Nephron progenitor cell (in vitro differentiated cells): ENCODE measurements around the gene ZNF791.
"Not testable (repeated sequence)": the region's sequence is repeated elsewhere in the genome, so short reads cannot be mapped to it uniquely, and the experiment has no call there.

Source experiments
- DNase-seq: peaks from one replicate; pipeline ENCODE4 v3.0.0; 2021
- H3K27ac Mint-ChIP-seq: 2 replicates; pipeline ENCODE4 v1.8.0; 2021; ENCODE audit warnings: mild to moderate bottlenecking, moderate library complexity, mixed read lengths
- H3K27me3 Mint-ChIP-seq: 2 replicates; pipeline ENCODE4 v1.8.0; 2021; ENCODE audit warnings: mild to moderate bottlenecking, low read depth, mixed read lengths; ENCODE audit not compliant: poor library complexity
- H3K36me3 Mint-ChIP-seq: 2 replicates; pipeline ENCODE4 v1.8.0; 2021; ENCODE audit warnings: low read depth, mixed read lengths
- H3K4me1 Mint-ChIP-seq: 2 replicates; pipeline ENCODE4 v1.8.0; 2021; ENCODE audit warnings: mixed read lengths
- H3K4me3 Mint-ChIP-seq: 2 replicates; pipeline ENCODE4 v1.8.0; 2021; ENCODE audit warnings: mild to moderate bottlenecking, moderate library complexity, mixed read lengths
- H3K9me3 Mint-ChIP-seq: 2 replicates; pipeline ENCODE4 v1.8.0; 2021; ENCODE audit warnings: mild to moderate bottlenecking, moderate library complexity, mixed read lengths
- TF ChIP-seq, protein P1 (sequence below): fragments of 200-600 bp; sonication (generic); IDR thresholded peaks from 2 replicates; pipeline ENCODE4 v1.5.0; 2021; ENCODE audit warnings: antibody characterized with exemption

Gene ZNF791

DNA sequence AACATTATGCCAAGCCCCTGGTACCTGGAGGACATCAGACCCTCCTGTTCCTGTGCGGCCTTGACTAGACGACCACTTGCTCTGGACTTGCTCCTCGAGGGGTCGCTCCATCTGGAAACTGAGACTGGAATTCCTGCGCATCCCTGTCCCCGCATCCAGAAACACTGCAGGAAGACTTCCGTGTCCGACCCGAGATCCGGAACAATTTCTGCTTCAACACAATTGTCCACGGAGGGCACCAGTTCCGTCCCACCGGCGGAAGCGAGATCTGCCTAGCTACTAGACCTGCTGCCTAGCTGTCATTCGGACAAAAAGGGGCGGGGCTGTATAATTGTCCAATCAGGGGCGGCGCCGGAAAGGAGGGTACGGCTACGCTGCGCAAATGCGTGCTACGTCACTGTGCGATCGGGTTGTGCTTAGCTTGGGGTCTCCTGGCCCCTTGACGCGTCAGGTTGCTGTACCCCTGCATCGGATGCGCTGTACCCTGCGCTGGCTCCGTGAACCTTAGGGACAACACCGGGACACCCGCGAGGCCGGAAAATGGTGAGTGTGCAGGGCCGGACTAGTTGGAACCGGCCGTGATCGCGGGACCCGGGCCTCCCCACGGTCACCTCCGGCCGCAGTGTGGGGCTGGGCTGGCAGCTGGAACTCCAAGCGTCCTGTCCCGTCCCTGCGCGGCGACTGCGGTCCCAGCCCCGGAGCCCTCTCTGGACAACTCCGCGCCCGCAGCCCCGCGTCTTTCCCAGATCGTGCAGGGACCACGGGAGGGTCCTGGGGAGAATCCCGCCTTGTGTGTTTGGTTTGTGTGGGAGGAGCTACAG is at the start of gene ZNF791, which contains the start of gene ZNF490:
TSS of gene ZNF791 (plus strand) at position 381 of the 821 bp plus-strand sequence. CDS start at position 541, 160 bp downstream.
TSS of gene ZNF490 (minus strand) at position 274 of the 821 bp plus-strand sequence. CDS start at position 141, 133 bp downstream.
- Mint-ChIP-seq H3K36me3 (peaks cover 30% of the 10 kb centered on the region), H3K4me1 (peaks cover 11% of the 10 kb centered on the region), H3K4me3 (peak within 1 kb of the TSS; percentile 100), H3K27ac (peak within 1 kb of the TSS; percentile 100), H3K27me3 (peaks cover 3% of the 10 kb centered on the region), H3K9me3 (peaks cover 19% of the 10 kb centered on the region)
- peak; percentile 97 for DNase-seq
- TF ChIP-seq, protein P1, sequence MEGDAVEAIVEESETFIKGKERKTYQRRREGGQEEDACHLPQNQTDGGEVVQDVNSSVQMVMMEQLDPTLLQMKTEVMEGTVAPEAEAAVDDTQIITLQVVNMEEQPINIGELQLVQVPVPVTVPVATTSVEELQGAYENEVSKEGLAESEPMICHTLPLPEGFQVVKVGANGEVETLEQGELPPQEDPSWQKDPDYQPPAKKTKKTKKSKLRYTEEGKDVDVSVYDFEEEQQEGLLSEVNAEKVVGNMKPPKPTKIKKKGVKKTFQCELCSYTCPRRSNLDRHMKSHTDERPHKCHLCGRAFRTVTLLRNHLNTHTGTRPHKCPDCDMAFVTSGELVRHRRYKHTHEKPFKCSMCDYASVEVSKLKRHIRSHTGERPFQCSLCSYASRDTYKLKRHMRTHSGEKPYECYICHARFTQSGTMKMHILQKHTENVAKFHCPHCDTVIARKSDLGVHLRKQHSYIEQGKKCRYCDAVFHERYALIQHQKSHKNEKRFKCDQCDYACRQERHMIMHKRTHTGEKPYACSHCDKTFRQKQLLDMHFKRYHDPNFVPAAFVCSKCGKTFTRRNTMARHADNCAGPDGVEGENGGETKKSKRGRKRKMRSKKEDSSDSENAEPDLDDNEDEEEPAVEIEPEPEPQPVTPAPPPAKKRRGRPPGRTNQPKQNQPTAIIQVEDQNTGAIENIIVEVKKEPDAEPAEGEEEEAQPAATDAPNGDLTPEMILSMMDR: no peak

DNA sequence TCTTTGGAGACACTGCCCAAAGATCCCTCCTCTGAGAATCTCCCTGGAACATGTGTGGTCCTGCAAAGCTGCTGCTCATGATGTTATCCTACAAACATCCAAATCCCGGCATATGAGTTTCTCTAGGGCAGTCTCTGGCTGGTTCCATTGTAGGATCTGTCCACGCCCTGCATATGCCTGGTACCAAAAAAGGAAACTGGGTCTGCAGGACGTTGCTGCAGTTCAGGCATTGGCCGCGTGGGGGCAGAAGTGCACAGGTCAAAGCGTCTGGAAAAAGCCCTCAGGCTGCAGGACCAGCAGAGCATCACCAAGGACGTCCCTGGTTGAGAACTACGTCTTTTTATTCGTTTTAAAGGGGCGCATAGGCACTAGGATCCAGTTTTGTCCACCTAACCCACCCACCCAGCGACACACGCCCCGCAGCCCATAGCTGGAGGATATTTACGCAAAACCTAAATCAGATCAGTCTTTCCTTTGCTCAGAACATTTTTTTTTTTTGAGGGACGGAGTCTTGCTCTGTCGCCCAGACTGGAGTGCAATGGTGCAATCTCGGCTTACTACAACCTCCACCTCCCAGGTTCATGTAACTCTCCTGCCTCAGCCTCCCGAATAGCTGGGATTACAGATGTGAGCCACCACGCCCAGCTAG is 46.6 kb upstream of the ZNF791 start:
- H3K36me3 Mint-ChIP-seq: no peaks in the 10 kb centered on the region
- H3K9me3 Mint-ChIP-seq: peaks cover 3% of the 10 kb centered on the region
- H3K4me3 Mint-ChIP-seq: no peak overlapping the region
- peaks cover 4% of the 10 kb centered on the region for H3K4me1 Mint-ChIP-seq
- H3K27ac Mint-ChIP-seq: no peak overlapping the region
- DNase-seq: peak; percentile 95
- peaks cover 19% of the 10 kb centered on the region for H3K27me3 Mint-ChIP-seq
- TF ChIP-seq, protein P1: peak; percentile 94

DNA sequence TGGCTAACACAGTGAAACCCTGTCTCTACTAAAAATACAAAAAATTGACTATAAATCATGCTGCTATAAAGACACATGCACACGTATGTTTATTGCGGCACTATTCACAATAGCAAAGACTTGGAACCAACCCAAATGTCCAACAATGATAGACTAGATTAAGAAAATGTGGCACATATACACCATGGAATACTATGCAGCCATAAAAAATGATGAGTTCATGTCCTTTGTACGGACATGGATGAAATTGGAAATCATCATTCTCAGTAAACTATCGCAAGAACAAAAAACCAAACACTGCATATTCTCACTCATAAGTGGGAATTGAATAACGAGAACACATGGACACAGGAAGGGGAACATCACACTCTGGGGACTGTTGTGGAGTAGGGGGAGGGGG is 44.3 kb upstream of the ZNF791 start:
- not testable (repeated sequence) for H3K27ac Mint-ChIP-seq, H3K9me3 Mint-ChIP-seq, H3K4me3 Mint-ChIP-seq, DNase-seq, H3K4me1 Mint-ChIP-seq, H3K27me3 Mint-ChIP-seq, H3K36me3 Mint-ChIP-seq

DNA sequence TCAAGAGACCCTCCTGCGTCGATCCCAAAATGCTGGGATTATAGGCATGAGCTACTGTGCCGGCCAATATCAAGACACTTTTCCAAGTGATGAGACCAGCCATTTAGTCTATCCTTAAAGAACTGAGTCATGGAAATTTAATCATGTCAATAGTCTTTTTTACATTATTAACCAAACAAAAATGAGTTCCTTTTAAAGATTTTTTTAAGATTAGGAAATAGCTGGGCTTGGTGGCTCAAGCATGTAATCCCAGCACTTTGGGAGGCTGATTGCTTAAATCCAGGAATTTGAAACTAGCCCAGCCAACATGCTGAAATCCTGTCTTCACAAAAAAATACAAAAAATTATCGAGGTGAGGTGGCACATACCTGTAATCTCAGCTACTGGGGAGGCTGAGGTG is 42.8 kb upstream of the ZNF791 start:
- no peak overlapping the region for H3K27ac Mint-ChIP-seq
- DNase-seq: no peak
- H3K9me3 Mint-ChIP-seq: peaks cover 18% of the 10 kb centered on the region
- H3K27me3 Mint-ChIP-seq: peaks cover 3% of the 10 kb centered on the region
- H3K36me3 Mint-ChIP-seq: peaks cover 5% of the 10 kb centered on the region
- H3K4me3 Mint-ChIP-seq: no peak overlapping the region
- H3K4me1 Mint-ChIP-seq: peaks cover 4% of the 10 kb centered on the region
- TF ChIP-seq, protein P1: no peak

DNA sequence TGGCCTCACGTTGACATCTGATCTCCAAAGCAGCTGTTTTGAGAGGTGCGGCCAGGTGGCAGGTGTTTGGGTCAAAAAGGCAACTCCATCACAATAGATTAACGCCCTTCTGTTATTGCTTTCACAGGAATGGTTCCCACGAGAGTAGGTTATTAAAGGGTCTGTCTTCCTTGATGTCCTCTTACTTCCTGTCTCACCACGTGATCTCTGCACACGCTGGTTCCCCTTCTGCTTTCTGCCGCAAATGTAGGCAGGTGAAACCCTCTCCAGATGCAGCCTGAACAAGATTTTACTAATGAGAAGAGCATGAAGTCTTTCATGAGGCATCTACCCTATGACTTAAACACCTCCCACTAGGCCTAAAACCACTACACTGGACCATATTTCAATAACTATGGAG is 36.7 kb upstream of the ZNF791 start:
- DNase-seq: no peak
- Mint-ChIP-seq H3K4me3 (no peak overlapping the region), H3K27ac (no peak overlapping the region), H3K36me3 (peaks cover 51% of the 10 kb centered on the region), H3K4me1 (peaks cover 4% of the 10 kb centered on the region), H3K9me3 (peaks cover 49% of the 10 kb centered on the region), H3K27me3 (peaks cover 4% of the 10 kb centered on the region)
- TF ChIP-seq, protein P1: no peak

DNA sequence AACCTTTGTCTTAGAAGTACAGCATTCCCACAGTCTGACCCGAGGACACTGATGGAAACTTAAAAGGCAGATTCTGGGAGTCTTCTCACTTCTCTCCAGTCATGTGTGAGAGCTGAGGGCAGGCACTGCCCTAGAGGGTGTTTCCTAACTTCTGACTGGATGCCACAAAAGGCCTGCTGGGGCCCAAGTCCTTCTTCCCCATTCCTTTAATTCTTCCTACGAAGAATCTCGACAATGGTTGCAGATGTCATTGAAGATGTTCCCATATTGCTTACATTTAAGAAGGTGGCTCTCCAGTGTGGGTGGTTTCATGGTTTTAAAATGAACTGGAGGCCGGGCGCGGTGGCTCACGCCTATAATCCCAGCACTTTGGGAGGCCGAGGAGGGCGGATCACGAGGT is 32.1 kb upstream of the ZNF791 start:
- Mint-ChIP-seq H3K27ac (no peak overlapping the region), H3K27me3 (peaks cover 7% of the 10 kb centered on the region), H3K36me3 (peaks cover 91% of the 10 kb centered on the region), H3K4me3 (no peak overlapping the region), H3K9me3 (peaks cover 76% of the 10 kb centered on the region), H3K4me1 (peaks cover 4% of the 10 kb centered on the region)
- DNase-seq: no peak
- TF ChIP-seq, protein P1: no peak
